MG63 (cell line): ENCODE data around the gene ACTR3C. TPM values are rescaled to one million over a fixed set of nuclear protein-coding genes. Genes with fewer than 3 reads are reported as not detected.
"Not testable (repeated sequence)": the region's sequence is repeated elsewhere in the genome, so short reads cannot be mapped to it uniquely, and the experiment has no call there.

ENCODE experiments used
- DNase-seq: peaks from one replicate; pipeline ENCODE4 v3.0.0-alpha.2; 2020
- H3K27me3 ChIP-seq: fragments of 250-450 bp; sonication (Bioruptor Pico); 2 replicates; pipeline ENCODE4 v1.5.1; 2020; ENCODE audit warnings: mild to moderate bottlenecking, moderate library complexity
- H3K36me3 ChIP-seq: fragments of 250-450 bp; sonication (Bioruptor Pico); 2 replicates; pipeline ENCODE4 v1.5.1; 2020; ENCODE audit warnings: mild to moderate bottlenecking, moderate library complexity
- H3K4me3 ChIP-seq: fragments of 250-450 bp; sonication (Bioruptor Pico); 2 replicates; pipeline ENCODE4 v1.5.1; 2020; ENCODE audit warnings: mild to moderate bottlenecking, moderate library complexity
- H3K9me3 ChIP-seq: fragments of 250-450 bp; sonication (Bioruptor Pico); 2 replicates; pipeline ENCODE4 v1.5.1; 2020; ENCODE audit warnings: mild to moderate bottlenecking, moderate library complexity
- total RNA-seq: library from RNA; depleted of rRNA; stranded (reverse); fragments of >200 nt; shearing (Covaris generic); gene quantifications from 2 replicates; pipeline ENCODE4 v1.2.3, GENCODE V29; 2014; ENCODE audit warnings: low replicate concordance

The ACTR3C gene
- total RNA-seq, 1 experiment from 2014 or later = not detected

- not testable (repeated sequence) for H3K9me3 ChIP-seq, DNase-seq, H3K36me3 ChIP-seq, H3K4me3 ChIP-seq, H3K27me3 ChIP-seq
These were observed 41.5 kb downstream of the ACTR3C start for GRCh38 chr7:150281681-150282403.

GRCh38 chr7:150278383-150278782 lies 45.0 kb downstream of the ACTR3C start:
- not testable (repeated sequence) for DNase-seq, H3K4me3 ChIP-seq, H3K36me3 ChIP-seq, H3K9me3 ChIP-seq, H3K27me3 ChIP-seq

- not testable (repeated sequence) for H3K4me3 ChIP-seq, H3K27me3 ChIP-seq, H3K36me3 ChIP-seq, DNase-seq, H3K9me3 ChIP-seq
These were observed 47.1 kb downstream of the ACTR3C start for GRCh38 chr7:150276132-150276695.

GRCh38 chr7:150271898-150272297 lies 51.4 kb downstream of the ACTR3C start:
- DNase-seq, H3K27me3 ChIP-seq, H3K36me3 ChIP-seq, H3K4me3 ChIP-seq, H3K9me3 ChIP-seq: not testable (repeated sequence)

GRCh38 chr7:150270101-150270824 lies 53.1 kb downstream of the ACTR3C start:
- not testable (repeated sequence) for H3K9me3 ChIP-seq, DNase-seq, H3K4me3 ChIP-seq, H3K36me3 ChIP-seq, H3K27me3 ChIP-seq

- H3K4me3 ChIP-seq, H3K27me3 ChIP-seq, H3K9me3 ChIP-seq, H3K36me3 ChIP-seq, DNase-seq: not testable (repeated sequence)
These were observed 54.5 kb downstream of the ACTR3C start for GRCh38 chr7:150268798-150269197.

- H3K36me3 ChIP-seq, DNase-seq, H3K27me3 ChIP-seq, H3K4me3 ChIP-seq, H3K9me3 ChIP-seq: not testable (repeated sequence)
These were observed 55.1 kb downstream of the ACTR3C start for GRCh38 chr7:150268287-150268686.

- peak; percentile 7 for DNase-seq
- H3K9me3 ChIP-seq, H3K36me3 ChIP-seq, H3K27me3 ChIP-seq, H3K4me3 ChIP-seq: not testable (repeated sequence)
These were observed 56.2 kb downstream of the ACTR3C start for GRCh38 chr7:150266953-150267665.

- H3K4me3 ChIP-seq, H3K36me3 ChIP-seq, H3K9me3 ChIP-seq, H3K27me3 ChIP-seq, DNase-seq: not testable (repeated sequence)
These were observed 60.7 kb downstream of the ACTR3C start for GRCh38 chr7:150262656-150263055.

- not testable (repeated sequence) for H3K9me3 ChIP-seq, DNase-seq, H3K27me3 ChIP-seq, H3K4me3 ChIP-seq, H3K36me3 ChIP-seq
These were observed 75.6 kb downstream of the ACTR3C start for GRCh38 chr7:150247745-150248144.

GRCh38 chr7:150245208-150245607 lies 78.1 kb downstream of the ACTR3C start:
- H3K9me3 ChIP-seq, DNase-seq, H3K36me3 ChIP-seq, H3K4me3 ChIP-seq, H3K27me3 ChIP-seq: not testable (repeated sequence)

- not testable (repeated sequence) for H3K36me3 ChIP-seq, H3K4me3 ChIP-seq, DNase-seq, H3K9me3 ChIP-seq, H3K27me3 ChIP-seq
These were observed 80.4 kb downstream of the ACTR3C start for GRCh38 chr7:150242935-150243334.

GRCh38 chr7:150225444-150225843 lies 97.9 kb downstream of the ACTR3C start:
- H3K36me3 ChIP-seq, H3K9me3 ChIP-seq, DNase-seq, H3K27me3 ChIP-seq, H3K4me3 ChIP-seq: not testable (repeated sequence)

- not testable (repeated sequence) for H3K27me3 ChIP-seq, H3K4me3 ChIP-seq, DNase-seq
These were observed 101.0 kb downstream of the ACTR3C start for GRCh38 chr7:150222083-150222972.

GRCh38 chr7:150220673-150221181 lies 102.6 kb downstream of the ACTR3C start:
- not testable (repeated sequence) for H3K4me3 ChIP-seq, H3K9me3 ChIP-seq, DNase-seq, H3K36me3 ChIP-seq, H3K27me3 ChIP-seq

More at GRCh38 chr7:150222083-150222972, 101.0 kb downstream of the ACTR3C start:
- not testable (repeated sequence) for H3K36me3 ChIP-seq, H3K9me3 ChIP-seq

- not testable (repeated sequence) for DNase-seq, H3K36me3 ChIP-seq, H3K27me3 ChIP-seq, H3K4me3 ChIP-seq, H3K9me3 ChIP-seq
These were observed 103.2 kb downstream of the ACTR3C start for GRCh38 chr7:150219941-150220658.
